Suprapubic skin (tissue), 4 donors: ENCODE results near the gene AQP2.

ENCODE experiments used
- EP300 ChIP-seq: sonication (generic); formaldehyde crosslinking; IDR thresholded peaks from one replicate; pipeline ENCODE4 v1.6.1; 2017; ENCODE audit warnings: antibody characterized with exemption
- POLR2AphosphoS5 ChIP-seq, 3 donors: sonication (generic); formaldehyde crosslinking; IDR thresholded peaks; one replicate each; pipeline ENCODE4 v1.6.1; 2017; ENCODE audit warnings: antibody characterized with exemption in 3 of 3
- TF ChIP-seq, protein P1 (sequence below), 2 donors: fragments of 200-600 bp in 1 of 2; fragments of 450-650 bp in 1 of 2; sonication (generic) in 1 of 2; IDR thresholded peaks; one replicate each; pipeline ENCODE4 v1.5.1; 2016 to 2019; ENCODE audit warnings: antibody characterized with exemption in 2 of 2, mild to moderate bottlenecking in 1 of 2, moderate library complexity in 1 of 2

GRCh38 chr12:49920915-49921286 is 29.6 kb upstream of the AQP2 start:
- TF ChIP-seq, protein P1, sequence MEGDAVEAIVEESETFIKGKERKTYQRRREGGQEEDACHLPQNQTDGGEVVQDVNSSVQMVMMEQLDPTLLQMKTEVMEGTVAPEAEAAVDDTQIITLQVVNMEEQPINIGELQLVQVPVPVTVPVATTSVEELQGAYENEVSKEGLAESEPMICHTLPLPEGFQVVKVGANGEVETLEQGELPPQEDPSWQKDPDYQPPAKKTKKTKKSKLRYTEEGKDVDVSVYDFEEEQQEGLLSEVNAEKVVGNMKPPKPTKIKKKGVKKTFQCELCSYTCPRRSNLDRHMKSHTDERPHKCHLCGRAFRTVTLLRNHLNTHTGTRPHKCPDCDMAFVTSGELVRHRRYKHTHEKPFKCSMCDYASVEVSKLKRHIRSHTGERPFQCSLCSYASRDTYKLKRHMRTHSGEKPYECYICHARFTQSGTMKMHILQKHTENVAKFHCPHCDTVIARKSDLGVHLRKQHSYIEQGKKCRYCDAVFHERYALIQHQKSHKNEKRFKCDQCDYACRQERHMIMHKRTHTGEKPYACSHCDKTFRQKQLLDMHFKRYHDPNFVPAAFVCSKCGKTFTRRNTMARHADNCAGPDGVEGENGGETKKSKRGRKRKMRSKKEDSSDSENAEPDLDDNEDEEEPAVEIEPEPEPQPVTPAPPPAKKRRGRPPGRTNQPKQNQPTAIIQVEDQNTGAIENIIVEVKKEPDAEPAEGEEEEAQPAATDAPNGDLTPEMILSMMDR (IDR thresholded peaks at IDR 0.05): no peak
- TF ChIP-seq POLR2AphosphoS5 (IDR thresholded peaks at IDR 0.05): no peak
- TF ChIP-seq EP300: no peak
